ENCODE measurements around the gene SLC24A4. TPM values are rescaled to one million over a fixed set of nuclear protein-coding genes. Genes with fewer than 3 reads are reported as not detected.

The SLC24A4 gene
- total RNA-seq, 1 experiment from 2014 or later, result not detected

GRCh38 chr14:92542766-92543554 is 220.0 kb downstream of the SLC24A4 start:
- Mint-ChIP-seq H3K9me3 (ENCODE audit: unreplicated experiment) (no peaks in the 10 kb centered on the region), H3K27ac (ENCODE audit: low read depth, unreplicated experiment) (no peak overlapping the region), H3K36me3 (ENCODE audit: insufficient read depth, unreplicated experiment) (peaks cover 5% of the 10 kb centered on the region), H3K27me3 (ENCODE audit: insufficient read depth, unreplicated experiment) (no peaks in the 10 kb centered on the region), H3K4me1 (ENCODE audit: insufficient read depth, unreplicated experiment) (peaks cover 12% of the 10 kb centered on the region), H3K4me3 (ENCODE audit: unreplicated experiment) (no peak overlapping the region)
- BruUV-seq (replicated peaks), result no TSS peak
- ChIA-PET POLR2A (interaction anchor here (1.9 kb wide), 1 partner anchor 30 kb away, joined by 5 read pairs; the partner anchor contains the start of gene RIN3), CTCF (interaction anchor here (0.7 kb wide), 1 partner anchor 53 kb away, joined by 5 read pairs; no protein-coding TSS in a partner anchor)
- no peak for DNase-seq (ENCODE audit: unreplicated experiment)
- intact Hi-C loops (cut with micrococcal nuclease), result no loop called here
- TF ChIP-seq CTCF (IDR thresholded peaks at IDR 0.05; ENCODE audit: unreplicated experiment), result no peak

- H3K27me3 Mint-ChIP-seq (ENCODE audit: insufficient read depth, unreplicated experiment), result no peaks in the 10 kb centered on the region
- no peak overlapping the region for H3K4me3 Mint-ChIP-seq (ENCODE audit: unreplicated experiment)
- ChIA-PET POLR2A (interaction anchor here (0.6 kb wide), 1 partner anchor 295 kb away, joined by 3 read pairs; no protein-coding TSS in a partner anchor), CTCF (interaction anchor here (0.6 to 1.0 kb wide), 2 partner anchors 134 to 1154 kb away, joined by 3 to 4 read pairs; no protein-coding TSS in a partner anchor)
- H3K9me3 Mint-ChIP-seq (ENCODE audit: unreplicated experiment), result no peaks in the 10 kb centered on the region
- no peak for TF ChIP-seq CTCF (IDR thresholded peaks at IDR 0.05; ENCODE audit: unreplicated experiment)
- DNase-seq (ENCODE audit: unreplicated experiment), result no peak
- intact Hi-C loops (cut with micrococcal nuclease), result no loop called here
- peaks cover 12% of the 10 kb centered on the region for H3K4me1 Mint-ChIP-seq (ENCODE audit: insufficient read depth, unreplicated experiment)
- peaks cover 2% of the 10 kb centered on the region for H3K36me3 Mint-ChIP-seq (ENCODE audit: insufficient read depth, unreplicated experiment)
- no peak overlapping the region for H3K27ac Mint-ChIP-seq (ENCODE audit: low read depth, unreplicated experiment)
- no TSS peak for BruUV-seq (replicated peaks)
Measured at GRCh38 chr14:92544051-92544720, 221.2 kb downstream of the SLC24A4 start.

GRCh38 chr14:92546347-92547053 is 223.5 kb downstream of the SLC24A4 start:
- no peak for TF ChIP-seq CTCF (IDR thresholded peaks at IDR 0.05; ENCODE audit: unreplicated experiment)
- intact Hi-C loops (cut with micrococcal nuclease), result no loop called here
- no TSS peak for BruUV-seq (replicated peaks)

More at GRCh38 chr14:92546347-92547053, 223.5 kb downstream of the SLC24A4 start:
- Mint-ChIP-seq H3K27ac (ENCODE audit: low read depth, unreplicated experiment) (no peak overlapping the region), H3K9me3 (ENCODE audit: unreplicated experiment) (no peaks in the 10 kb centered on the region), H3K27me3 (ENCODE audit: insufficient read depth, unreplicated experiment) (no peaks in the 10 kb centered on the region), H3K36me3 (ENCODE audit: insufficient read depth, unreplicated experiment) (peaks cover 6% of the 10 kb centered on the region), H3K4me1 (ENCODE audit: insufficient read depth, unreplicated experiment) (no peaks in the 10 kb centered on the region), H3K4me3 (ENCODE audit: unreplicated experiment) (no peak overlapping the region)
- ChIA-PET POLR2A (no interaction called here), CTCF (no interaction called here)
- no peak for DNase-seq (ENCODE audit: unreplicated experiment)

Data from MCF 10A (cell line).